Astrocyte (in vitro differentiated cells and primary cell): Measurements from ENCODE around the gene AGBL4.

Source experiments
- CTCF ChIP-seq: IDR thresholded peaks from 2 replicates; pipeline ENCODE4 v1.5.1; 2011; ENCODE audit warnings: low read depth, mild to moderate bottlenecking, inconsistent platforms, low read length, moderate library complexity; ENCODE audit not compliant: insufficient read depth
- EZH2 ChIP-seq: IDR thresholded peaks from 2 replicates; pipeline ENCODE4 v1.6.1; 2012; ENCODE audit warnings: mild to moderate bottlenecking, low read length, inconsistent platforms; ENCODE audit not compliant: insufficient read depth

GRCh38 chr1:48654606-48655210 lies 1369.0 kb downstream of the AGBL4 start:
- TF ChIP-seq EZH2 (no peak), CTCF (no peak)
